Liver (tissue), 9 donors: ENCODE results near the gene OGDHL. TPM values are rescaled to one million over a fixed set of nuclear protein-coding genes. Genes with fewer than 3 reads are reported as not detected.

Experiments used
- DNase-seq: peaks from one replicate; pipeline ENCODE4 v3.0.0-alpha.2; 2017; ENCODE audit warnings: low spot score
- H3K27ac ChIP-seq, 2 donors: one replicate each; pipeline ENCODE4 v1.7.0; 2013; ENCODE audit warnings: inconsistent platforms in 2 of 2, low read length in 2 of 2, control low read depth in 1 of 2, low read depth in 1 of 2, mild to moderate bottlenecking in 1 of 2
- H3K27me3 ChIP-seq, 4 donors: one replicate each; pipeline versions ENCODE4 v1.6.1 to v1.7.0; 2013; ENCODE audit warnings: low read length in 3 of 4, inconsistent platforms in 1 of 4, mild to moderate bottlenecking in 1 of 4, moderate library complexity in 1 of 4; ENCODE audit not compliant: control insufficient read depth in 4 of 4, insufficient read depth in 4 of 4
- H3K36me3 ChIP-seq, 4 donors: one replicate each; pipeline versions ENCODE4 v1.6.1 to v1.7.0; 2013; ENCODE audit warnings: low read length in 3 of 4, mild to moderate bottlenecking in 3 of 4, low read depth in 1 of 4, moderate library complexity in 1 of 4; ENCODE audit not compliant: control insufficient read depth in 4 of 4, insufficient read depth in 3 of 4
- H3K4me1 ChIP-seq, 4 donors: one replicate each; pipeline versions ENCODE4 v1.6.1 to v1.7.0; 2013; ENCODE audit warnings: low read length in 3 of 4, mild to moderate bottlenecking in 3 of 4, moderate library complexity in 1 of 4; ENCODE audit not compliant: control insufficient read depth in 4 of 4, insufficient read depth in 4 of 4
- H3K4me3 ChIP-seq, 3 donors: one replicate each; pipeline versions ENCODE4 v1.6.1 to v1.7.0; 2013; ENCODE audit warnings: low read length in 3 of 3, control low read depth in 1 of 3, low read depth in 1 of 3, mild to moderate bottlenecking in 1 of 3
- H3K9ac ChIP-seq, 2 donors: one replicate each; pipeline ENCODE4 v1.7.0; 2013; ENCODE audit warnings: low read length in 2 of 2, mild to moderate bottlenecking in 2 of 2, moderate library complexity in 2 of 2, control low read depth in 1 of 2, low read depth in 1 of 2
- H3K9me3 ChIP-seq, 4 donors: one replicate each; pipeline versions ENCODE4 v1.6.1 to v1.7.0; 2013; ENCODE audit warnings: low read length in 3 of 4; ENCODE audit not compliant: control insufficient read depth in 4 of 4
- ATF3 ChIP-seq: IDR thresholded peaks from 2 replicates; pipeline ENCODE4 v1.6.1; 2016; ENCODE audit warnings: antibody characterized with exemption
- CTCF ChIP-seq: fragments of 150-350 bp; IDR thresholded peaks from 2 replicates; pipeline ENCODE4 v1.5.1; 2017; ENCODE audit warnings: improper control_type of control experiment, low read depth, low read length; ENCODE audit not compliant: missing input control
- EGR1 ChIP-seq, 2 donors: IDR thresholded peaks; 2 replicates each; pipeline ENCODE4 v1.6.1; 2016 to 2018; ENCODE audit warnings: antibody characterized with exemption in 2 of 2, low read depth in 2 of 2
- GABPA ChIP-seq, 2 donors: IDR thresholded peaks in 1 of 2; conservative IDR thresholded peaks in 1 of 2; 2 replicates each; pipeline ENCODE4 v1.6.1; 2016; ENCODE audit warnings: antibody characterized with exemption in 2 of 2, mild to moderate bottlenecking in 1 of 2, moderate library complexity in 1 of 2
- HNF4A ChIP-seq, 2 donors: conservative IDR thresholded peaks; 2 replicates each; pipeline ENCODE4 v1.6.1; 2016; ENCODE audit warnings: antibody characterized with exemption in 2 of 2, mild to moderate bottlenecking in 2 of 2
- HNF4G ChIP-seq: IDR thresholded peaks from 2 replicates; pipeline ENCODE4 v1.6.1; 2016; ENCODE audit warnings: antibody characterized with exemption
- JUND ChIP-seq, 2 donors: IDR thresholded peaks; 2 replicates each; pipeline ENCODE4 v1.6.1; 2016; ENCODE audit warnings: antibody characterized with exemption in 2 of 2
- MAX ChIP-seq: IDR thresholded peaks from 2 replicates; pipeline ENCODE4 v1.6.1; 2016; ENCODE audit warnings: antibody characterized with exemption
- NR2F2 ChIP-seq: IDR thresholded peaks from 2 replicates; pipeline ENCODE4 v1.6.1; 2016; ENCODE audit warnings: antibody characterized with exemption
- RAD21 ChIP-seq, 2 donors: IDR thresholded peaks; 2 replicates each; pipeline ENCODE4 v1.6.1; 2016; ENCODE audit warnings: antibody characterized with exemption in 2 of 2, mild to moderate bottlenecking in 2 of 2
- REST ChIP-seq: IDR thresholded peaks from 2 replicates; pipeline ENCODE4 v1.6.1; 2016; ENCODE audit warnings: antibody characterized with exemption, mild to moderate bottlenecking
- RXRA ChIP-seq, 2 donors: IDR thresholded peaks; 2 replicates each; pipeline ENCODE4 v1.6.1; 2017 to 2018; ENCODE audit warnings: antibody characterized with exemption in 2 of 2, mild to moderate bottlenecking in 1 of 2
- SP1 ChIP-seq: IDR thresholded peaks from 2 replicates; pipeline ENCODE4 v1.6.1; 2018; ENCODE audit warnings: antibody characterized with exemption, mild to moderate bottlenecking
- TAF1 ChIP-seq: conservative IDR thresholded peaks from 2 replicates; pipeline ENCODE4 v1.6.1; 2016; ENCODE audit warnings: antibody characterized with exemption, mild to moderate bottlenecking
- YY1 ChIP-seq: IDR thresholded peaks from 2 replicates; pipeline ENCODE4 v1.6.1; 2016; ENCODE audit warnings: antibody characterized with exemption, mild to moderate bottlenecking
- WGBS: extraction: QIAGEN DNeasy Blood & Tissue Kit; methylation state at CpG from one replicate; pipeline ENCODE4 v1.1.7; 2013; 5-methylcytosine and 5-hydroxymethylcytosine counted together
- polyA plus RNA-seq, 2 donors: library from polyadenylated mRNA; stranded (reverse) in 1 of 2; unstranded in 1 of 2; fragments of 200-250 nt in 1 of 2; fragments of >200 nt in 1 of 2; fragmentation: Nextera tagmentation in 1 of 2; extraction: Ambion mirVana in 1 of 2; gene quantifications; one replicate each; pipeline versions ENCODE4 v1.2.1 to v1.2.3, GENCODE V29; 2013 to 2015
- total RNA-seq, 2 donors: library from RNA; depleted of rRNA; stranded (reverse); fragments of >200 nt; gene quantifications; one replicate each; pipeline ENCODE4 v1.2.3, GENCODE V29; 2014
- donor health status: healthy.
- donor health status: healthy.
- donor health status: healthy.
- donor health status: healthy.
- donor health status: healthy.

OGDHL gene
- total and polyA plus RNA-seq, 4 donors: 5.2 to 67.9 (median 49.7) TPM

GRCh38 chr10:49690698-49691356, 71.3 kb downstream of the OGDHL start:
- no peak overlapping the region for H3K4me3 ChIP-seq

GRCh38 chr10:49689882-49690510, 72.1 kb downstream of the OGDHL start:
- Histone ChIP-seq H3K9ac (no peak overlapping the region), H3K27me3 (peaks cover 0 to 18% (median 6%) of the 10 kb centered on the region in 4 donors), H3K4me3 (no peak overlapping the region), H3K36me3 (no peaks in the 10 kb centered on the region), H3K27ac (no peak overlapping the region), H3K9me3 (peaks cover 0 to 5% (median under 1%) of the 10 kb centered on the region in 4 donors), H3K4me1 (no peaks in the 10 kb centered on the region)
- no peak for DNase-seq
- 25% methylated on average over 12 of the region's 12 CpGs for WGBS
- TF ChIP-seq HNF4G (no peak), HNF4A (conservative IDR thresholded peaks at IDR 0.05) (no peak), RXRA (IDR thresholded peaks at IDR 0.05) (no peak), MAX (no peak), NR2F2 (no peak), RAD21 (IDR thresholded peaks at IDR 0.05) (no peak), SP1 (no peak), JUND (IDR thresholded peaks at IDR 0.05) (no peak)

More at GRCh38 chr10:49690698-49691356, 71.3 kb downstream of the OGDHL start:
- H3K9ac ChIP-seq: no peak overlapping the region
- WGBS: 18% methylated on average over 12 of the region's 12 CpGs
- peaks cover 0 to 18% (median 6%) of the 10 kb centered on the region in 4 donors for H3K27me3 ChIP-seq
- peaks cover 0 to 5% (median under 1%) of the 10 kb centered on the region in 4 donors for H3K9me3 ChIP-seq
- no peak overlapping the region for H3K27ac ChIP-seq
- no peaks in the 10 kb centered on the region for H3K36me3 ChIP-seq
- TF ChIP-seq ATF3 (no peak), RXRA (IDR thresholded peaks at IDR 0.05) (no peak), EGR1 (IDR thresholded peaks at IDR 0.05; ENCODE audit: low read depth in 2 of 2) (no peak), MAX (no peak), TAF1 (no peak), GABPA (IDR thresholded peaks at IDR 0.05 in 1 of 2, conservative IDR thresholded peaks at IDR 0.05 in 1 of 2) (no peak), SP1 (no peak)
- H3K4me1 ChIP-seq: no peaks in the 10 kb centered on the region
- DNase-seq: no peak

- no peak overlapping the region for H3K4me3 ChIP-seq
- H3K9ac ChIP-seq: no peak overlapping the region
- WGBS: 25% methylated on average over 7 of the region's 7 CpGs
- peaks cover 0 to 18% (median 6%) of the 10 kb centered on the region in 4 donors for H3K27me3 ChIP-seq
- H3K36me3 ChIP-seq: no peaks in the 10 kb centered on the region
- peaks cover 0 to 5% (median under 1%) of the 10 kb centered on the region in 4 donors for H3K9me3 ChIP-seq
- H3K4me1 ChIP-seq: no peaks in the 10 kb centered on the region
- no peak for DNase-seq
- TF ChIP-seq MAX: no peak
- TF ChIP-seq ATF3: no peak
- no peak for TF ChIP-seq HNF4G
- no peak for TF ChIP-seq RXRA (IDR thresholded peaks at IDR 0.05)
- TF ChIP-seq REST: no peak
- no peak for TF ChIP-seq CTCF
- TF ChIP-seq RAD21 (IDR thresholded peaks at IDR 0.05): no peak
- no peak for TF ChIP-seq YY1
- H3K27ac ChIP-seq: no peak overlapping the region
Measured at GRCh38 chr10:49688920-49689319, 73.2 kb downstream of the OGDHL start.
